Immature natural killer cell (primary cell): Measurements from ENCODE around the gene NTM. TPM values are rescaled to one million over a fixed set of nuclear protein-coding genes. Genes with fewer than 3 reads are reported as not detected.

Source experiments
- DNase-seq, 3 donors: peaks; one replicate each; pipeline ENCODE4 v3.0.0; 2022; ENCODE audit warnings: mixed read lengths in 1 of 3
- H3K27ac Mint-ChIP-seq, 6 donors: one replicate each; pipeline ENCODE4 v1.8.0; 2020; ENCODE audit warnings: mixed read lengths in 6 of 6, mild to moderate bottlenecking in 5 of 6, inconsistent platforms in 4 of 6, moderate library complexity in 3 of 6
- H3K27me3 Mint-ChIP-seq, 3 donors: one replicate each; pipeline ENCODE4 v1.8.0; 2020 to 2021; ENCODE audit warnings: low read depth in 3 of 3, mild to moderate bottlenecking in 3 of 3, mixed read lengths in 3 of 3, moderate library complexity in 3 of 3, inconsistent platforms in 1 of 3
- H3K36me3 Mint-ChIP-seq, 3 donors: one replicate each; pipeline ENCODE4 v1.8.0; 2020; ENCODE audit warnings: mixed read lengths in 3 of 3, inconsistent platforms in 2 of 3, mild to moderate bottlenecking in 2 of 3
- H3K4me1 Mint-ChIP-seq, 2 donors: one replicate each; pipeline ENCODE4 v1.8.0; 2020; ENCODE audit warnings: inconsistent platforms in 2 of 2, mild to moderate bottlenecking in 2 of 2, mixed read lengths in 2 of 2, moderate library complexity in 1 of 2
- H3K4me3 Mint-ChIP-seq, 5 donors: one replicate each; pipeline ENCODE4 v1.8.0; 2020; ENCODE audit warnings: mild to moderate bottlenecking in 5 of 5, mixed read lengths in 5 of 5, inconsistent platforms in 3 of 5, moderate library complexity in 3 of 5
- H3K9me3 Mint-ChIP-seq, 6 donors: one replicate each; pipeline ENCODE4 v1.8.0; 2020; ENCODE audit warnings: mild to moderate bottlenecking in 6 of 6, mixed read lengths in 6 of 6, inconsistent platforms in 4 of 6, moderate library complexity in 3 of 6
- polyA plus RNA-seq, 3 donors: library from polyadenylated mRNA; unstranded; fragments of 300-500 nt; fragmentation: Illumina TruSeq; gene quantifications; one replicate each; pipeline ENCODE4 v1.2.3, GENCODE V29; 2021

Gene NTM
- polyA plus RNA-seq, 3 donors from 2014 or later, result not detected

- H3K4me1 Mint-ChIP-seq, result no peaks in the 10 kb centered on the region
- H3K4me3 Mint-ChIP-seq, result no peak overlapping the region
- DNase-seq, result no peak
- H3K36me3 Mint-ChIP-seq, result peaks cover 0 to 4% (median 0%) of the 10 kb centered on the region in 3 donors
- peaks cover 0 to 18% (median 10%) of the 10 kb centered on the region in 6 donors for H3K9me3 Mint-ChIP-seq
- H3K27ac Mint-ChIP-seq, result no peak overlapping the region
- no peaks in the 10 kb centered on the region for H3K27me3 Mint-ChIP-seq
Observed at GRCh38 chr11:132196928-132197327, 826.5 kb downstream of the NTM start.

GRCh38 chr11:132200353-132200936 lies 830.0 kb downstream of the NTM start:
- Mint-ChIP-seq H3K4me1 (no peaks in the 10 kb centered on the region), H3K27ac (no peak overlapping the region), H3K4me3 (no peak overlapping the region), H3K36me3 (peaks cover 0 to 7% (median 0%) of the 10 kb centered on the region in 3 donors), H3K27me3 (no peaks in the 10 kb centered on the region), H3K9me3 (peaks cover 0 to 27% (median 9%) of the 10 kb centered on the region in 6 donors)
- DNase-seq, result no peak

GRCh38 chr11:132202621-132203020 lies 832.2 kb downstream of the NTM start:
- Mint-ChIP-seq H3K4me1 (no peaks in the 10 kb centered on the region), H3K4me3 (no peak overlapping the region), H3K9me3 (peaks cover 0 to 27% (median 10%) of the 10 kb centered on the region in 6 donors), H3K27ac (no peak overlapping the region), H3K36me3 (peaks cover 0 to 7% (median 0%) of the 10 kb centered on the region in 3 donors), H3K27me3 (no peaks in the 10 kb centered on the region)
- DNase-seq, result no peak

GRCh38 chr11:132205006-132205405 lies 834.6 kb downstream of the NTM start:
- no peaks in the 10 kb centered on the region for H3K4me1 Mint-ChIP-seq
- no peak for DNase-seq
- H3K4me3 Mint-ChIP-seq, result no peak overlapping the region
- peaks cover 0 to 7% (median 0%) of the 10 kb centered on the region in 3 donors for H3K36me3 Mint-ChIP-seq
- peaks cover 0 to 20% (median 8%) of the 10 kb centered on the region in 6 donors for H3K9me3 Mint-ChIP-seq
- H3K27me3 Mint-ChIP-seq, result peaks cover 0 to 1% (median 0%) of the 10 kb centered on the region in 3 donors
- H3K27ac Mint-ChIP-seq, result no peak overlapping the region

- Mint-ChIP-seq H3K9me3 (peaks cover 0 to 20% (median 7%) of the 10 kb centered on the region in 6 donors), H3K27me3 (peaks cover 0 to 1% (median 0%) of the 10 kb centered on the region in 3 donors), H3K4me3 (no peak overlapping the region), H3K27ac (no peak overlapping the region), H3K4me1 (no peaks in the 10 kb centered on the region), H3K36me3 (peaks cover 0 to 7% (median 0%) of the 10 kb centered on the region in 3 donors)
- no peak for DNase-seq
Observed at GRCh38 chr11:132205496-132205895, 835.1 kb downstream of the NTM start.

GRCh38 chr11:132206993-132207392 lies 836.6 kb downstream of the NTM start:
- Mint-ChIP-seq H3K36me3 (peaks cover 0 to 3% (median 0%) of the 10 kb centered on the region in 3 donors), H3K27ac (no peak overlapping the region), H3K4me3 (no peak overlapping the region), H3K9me3 (peaks cover 0 to 16% (median 5%) of the 10 kb centered on the region in 6 donors), H3K27me3 (peaks cover 0 to 1% (median 0%) of the 10 kb centered on the region in 3 donors), H3K4me1 (no peaks in the 10 kb centered on the region)
- DNase-seq, result no peak

- H3K27ac Mint-ChIP-seq, result no peak overlapping the region
- H3K9me3 Mint-ChIP-seq, result peaks cover 0 to 19% (median 8%) of the 10 kb centered on the region in 6 donors
- H3K4me1 Mint-ChIP-seq, result no peaks in the 10 kb centered on the region
- no peak overlapping the region for H3K4me3 Mint-ChIP-seq
- peaks cover 0 to 2% (median 1%) of the 10 kb centered on the region in 3 donors for H3K27me3 Mint-ChIP-seq
- no peak for DNase-seq
- peaks cover 0 to 3% (median 0%) of the 10 kb centered on the region in 3 donors for H3K36me3 Mint-ChIP-seq
Observed at GRCh38 chr11:132208477-132209055, 838.2 kb downstream of the NTM start.

- H3K27me3 Mint-ChIP-seq, result peaks cover 0 to 2% (median 1%) of the 10 kb centered on the region in 3 donors
- no peak overlapping the region for H3K4me3 Mint-ChIP-seq
- no peaks in the 10 kb centered on the region for H3K36me3 Mint-ChIP-seq
- no peak overlapping the region for H3K27ac Mint-ChIP-seq
- peaks cover 0 to 21% (median 14%) of the 10 kb centered on the region in 6 donors for H3K9me3 Mint-ChIP-seq
- H3K4me1 Mint-ChIP-seq, result no peaks in the 10 kb centered on the region
- no peak for DNase-seq
Observed at GRCh38 chr11:132211479-132211878, 841.1 kb downstream of the NTM start.

- Mint-ChIP-seq H3K36me3 (peaks cover 0 to 2% (median 0%) of the 10 kb centered on the region in 3 donors), H3K4me1 (no peaks in the 10 kb centered on the region), H3K4me3 (no peak overlapping the region), H3K27me3 (peaks cover 0 to 5% (median 0%) of the 10 kb centered on the region in 3 donors), H3K27ac (no peak overlapping the region), H3K9me3 (peaks cover 7 to 23% (median 14%) of the 10 kb centered on the region in 6 donors)
- no peak for DNase-seq
Observed at GRCh38 chr11:132217856-132218255, 847.4 kb downstream of the NTM start.

GRCh38 chr11:132220474-132220873 lies 850.1 kb downstream of the NTM start:
- no peak overlapping the region for H3K27ac Mint-ChIP-seq
- no peaks in the 10 kb centered on the region for H3K4me1 Mint-ChIP-seq
- H3K36me3 Mint-ChIP-seq, result peaks cover 0 to 2% (median 0%) of the 10 kb centered on the region in 3 donors
- H3K9me3 Mint-ChIP-seq, result peaks cover 13 to 26% (median 16%) of the 10 kb centered on the region in 6 donors
- no peak for DNase-seq
- peaks cover 0 to 2% (median 2%) of the 10 kb centered on the region in 3 donors for H3K27me3 Mint-ChIP-seq
- no peak overlapping the region for H3K4me3 Mint-ChIP-seq

- peaks cover 8 to 26% (median 14%) of the 10 kb centered on the region in 6 donors for H3K9me3 Mint-ChIP-seq
- H3K27ac Mint-ChIP-seq, result no peak overlapping the region
- peaks cover 0 to 2% (median 2%) of the 10 kb centered on the region in 3 donors for H3K27me3 Mint-ChIP-seq
- no peaks in the 10 kb centered on the region for H3K4me1 Mint-ChIP-seq
- H3K36me3 Mint-ChIP-seq, result peaks cover 0 to 2% (median 0%) of the 10 kb centered on the region in 3 donors
- DNase-seq, result no peak
- H3K4me3 Mint-ChIP-seq, result no peak overlapping the region
Observed at GRCh38 chr11:132222345-132222744, 851.9 kb downstream of the NTM start.

- peaks cover 0 to 2% (median 2%) of the 10 kb centered on the region in 3 donors for H3K27me3 Mint-ChIP-seq
- H3K4me3 Mint-ChIP-seq, result no peak overlapping the region
- peaks cover 0 to 2% (median 0%) of the 10 kb centered on the region in 3 donors for H3K36me3 Mint-ChIP-seq
- H3K27ac Mint-ChIP-seq, result no peak overlapping the region
- no peak for DNase-seq
- H3K9me3 Mint-ChIP-seq, result peaks cover 7 to 29% (median 14%) of the 10 kb centered on the region in 6 donors
- H3K4me1 Mint-ChIP-seq, result no peaks in the 10 kb centered on the region
Observed at GRCh38 chr11:132226522-132226921, 856.1 kb downstream of the NTM start.

- Mint-ChIP-seq H3K27ac (no peak overlapping the region), H3K4me1 (no peaks in the 10 kb centered on the region), H3K27me3 (no peaks in the 10 kb centered on the region), H3K4me3 (no peak overlapping the region), H3K36me3 (no peaks in the 10 kb centered on the region), H3K9me3 (peaks cover 2 to 21% (median 8%) of the 10 kb centered on the region in 6 donors)
- no peak for DNase-seq
Observed at GRCh38 chr11:132228746-132229325, 858.4 kb downstream of the NTM start.
